Measurements from ENCODE around the gene USP24. TPM values are rescaled to one million over a fixed set of nuclear protein-coding genes. Genes with fewer than 3 reads are reported as not detected.
A peak's percentile ranks its signal among the peaks of the same experiment; 100 is the strongest.

Gene USP24
- 45.1 TPM for total RNA-seq
- long read RNA-seq, partial matches to known transcripts = 10 of 21 reads
- long read RNA-seq, other reads (novel, unspliced or antisense) = 11 of 21 reads

GRCh38 chr1:55215194-55216021 is at the start of gene USP24:
Gene USP24, minus strand, starts transcription at chr1:55215364. Its CDS starts 251 bp downstream, at chr1:55215113.
- intact Hi-C loops (cut with DNase I) = loop anchor here (1.0 to 5.0 kb wide), 2 partner anchors 35 to 62 kb away; no protein-coding TSS in a partner anchor
- peak; percentile 91 for DNase-seq (ENCODE audit: low spot score)

- intact Hi-C loops (cut with DNase I) = no loop called here
- DNase-seq (ENCODE audit: low spot score) = no peak
These were observed 47.7 kb upstream of the USP24 start for GRCh38 chr1:55262822-55263221.

GRCh38 chr1:55259911-55260609 is 44.9 kb upstream of the USP24 start:
- intact Hi-C loops (cut with DNase I) = no loop called here
- no peak for DNase-seq (ENCODE audit: low spot score)

- no peak for DNase-seq (ENCODE audit: low spot score)
These were observed 42.8 kb upstream of the USP24 start for GRCh38 chr1:55257958-55258357.

GRCh38 chr1:55255901-55256300 is 40.7 kb upstream of the USP24 start:
- DNase-seq (ENCODE audit: low spot score) = no peak
- intact Hi-C loops (cut with DNase I) = no loop called here

More at GRCh38 chr1:55257958-55258357, 42.8 kb upstream of the USP24 start:
- intact Hi-C loops (cut with DNase I) = no loop called here

GRCh38 chr1:55252942-55253589 is 37.9 kb upstream of the USP24 start:
- no peak for DNase-seq (ENCODE audit: low spot score)
- intact Hi-C loops (cut with DNase I) = no loop called here

- no peak for DNase-seq (ENCODE audit: low spot score)
- intact Hi-C loops (cut with DNase I) = loop anchor here (1.0 kb wide), 1 partner anchor 35 kb away; the partner anchor contains the start of gene USP24
These were observed 35.4 kb upstream of the USP24 start for GRCh38 chr1:55250399-55251075.

- DNase-seq (ENCODE audit: low spot score) = no peak
- intact Hi-C loops (cut with DNase I) = loop anchor here (1.0 kb wide), 1 partner anchor 35 kb away; the partner anchor contains the start of gene USP24
These were observed 34.7 kb upstream of the USP24 start for GRCh38 chr1:55249646-55250398.

- no peak for DNase-seq (ENCODE audit: low spot score)
- intact Hi-C loops (cut with DNase I) = no loop called here
These were observed 31.7 kb upstream of the USP24 start for GRCh38 chr1:55246896-55247295.

GRCh38 chr1:55246331-55246730 is 31.2 kb upstream of the USP24 start:
- DNase-seq (ENCODE audit: low spot score) = no peak
- intact Hi-C loops (cut with DNase I) = no loop called here

GRCh38 chr1:55245781-55246180 is 30.6 kb upstream of the USP24 start:
- intact Hi-C loops (cut with DNase I) = no loop called here
- no peak for DNase-seq (ENCODE audit: low spot score)

- DNase-seq (ENCODE audit: low spot score) = no peak
- intact Hi-C loops (cut with DNase I) = no loop called here
These were observed 29.4 kb upstream of the USP24 start for GRCh38 chr1:55244476-55245099.

GRCh38 chr1:55243655-55244054 is 28.5 kb upstream of the USP24 start:
- no peak for DNase-seq (ENCODE audit: low spot score)
- intact Hi-C loops (cut with DNase I) = no loop called here

GRCh38 chr1:55239548-55239947 is 24.4 kb upstream of the USP24 start:
- intact Hi-C loops (cut with DNase I) = no loop called here

GRCh38 chr1:55235722-55236121 is 20.6 kb upstream of the USP24 start:
- DNase-seq (ENCODE audit: low spot score) = no peak
- intact Hi-C loops (cut with DNase I) = no loop called here

More at GRCh38 chr1:55239548-55239947, 24.4 kb upstream of the USP24 start:
- no peak for DNase-seq (ENCODE audit: low spot score)

- no peak for DNase-seq (ENCODE audit: low spot score)
- intact Hi-C loops (cut with DNase I) = no loop called here
These were observed 18.9 kb upstream of the USP24 start for GRCh38 chr1:55234016-55234415.

- intact Hi-C loops (cut with DNase I) = no loop called here
These were observed 18.1 kb upstream of the USP24 start for GRCh38 chr1:55233145-55233777.

More at GRCh38 chr1:55233145-55233777, 18.1 kb upstream of the USP24 start:
- no peak for DNase-seq (ENCODE audit: low spot score)

All from cardiac septum (tissue), 1 donor.